Measurements from ENCODE around the gene HEATR9. TPM values are rescaled to one million over a fixed set of nuclear protein-coding genes. Genes with fewer than 3 reads are reported as not detected.

HEATR9 gene
- total RNA-seq, 1 donor from 2014 or later, result not detected

- no peak overlapping the region for H3K27ac ChIP-seq
- H3K27me3 ChIP-seq, result no peaks in the 10 kb centered on the region
- H4K20me1 ChIP-seq (ENCODE audit: low read depth), result no peaks in the 10 kb centered on the region
- H3K9me3 Mint-ChIP-seq, result no peaks in the 10 kb centered on the region
- H3K9ac ChIP-seq, result no peak overlapping the region
- DNase-seq (ENCODE audit: low spot score), result no peak
- no peak overlapping the region for H2AFZ ChIP-seq (replicated peaks)
- H3F3A ChIP-seq (ENCODE audit: low read depth), result no peaks in the 10 kb centered on the region
- no peak overlapping the region for H3K4me2 ChIP-seq
- no peaks in the 10 kb centered on the region for H3K4me1 Mint-ChIP-seq
- H3K4me3 Mint-ChIP-seq, result no peak overlapping the region
- H3K27me3 Mint-ChIP-seq (ENCODE audit: insufficient read depth, low read depth), result peaks cover 12% of the 10 kb centered on the region
- no peaks in the 10 kb centered on the region for H3K4me1 ChIP-seq
- TF ChIP-seq EZH2phosphoT487 (IDR thresholded peaks at IDR 0.05) (no peak), CTCF (IDR thresholded peaks at IDR 0.05) (no peak), EZH2 (IDR thresholded peaks at IDR 0.05) (no peak)
- H3K4me3 ChIP-seq, result no peak overlapping the region
- no peaks in the 10 kb centered on the region for H3K36me3 ChIP-seq
- H3K36me3 Mint-ChIP-seq, result no peaks in the 10 kb centered on the region
- no peaks in the 10 kb centered on the region for H3K79me2 ChIP-seq (ENCODE audit: low read depth)
- H3K27ac Mint-ChIP-seq, result no peak overlapping the region
- no peaks in the 10 kb centered on the region for H3K9me3 ChIP-seq (ENCODE audit: low read depth)
Observed at GRCh38 chr17:35864853-35865252, 3.8 kb downstream of the HEATR9 start.

- Histone ChIP-seq H3K36me3 (no peaks in the 10 kb centered on the region), H3K4me2 (no peak overlapping the region), H2AFZ (replicated peaks) (no peak overlapping the region), H4K20me1 (ENCODE audit: low read depth) (no peaks in the 10 kb centered on the region), H3K4me3 (no peak overlapping the region), H3K4me1 (no peaks in the 10 kb centered on the region), H3F3A (ENCODE audit: low read depth) (no peaks in the 10 kb centered on the region), H3K9me3 (ENCODE audit: low read depth) (no peaks in the 10 kb centered on the region), H3K27ac (no peak overlapping the region), H3K79me2 (ENCODE audit: low read depth) (no peaks in the 10 kb centered on the region), H3K9ac (no peak overlapping the region), H3K27me3 (no peaks in the 10 kb centered on the region)
- no peak for DNase-seq (ENCODE audit: low spot score)
- H3K27me3 Mint-ChIP-seq (ENCODE audit: insufficient read depth, low read depth), result peaks cover 6% of the 10 kb centered on the region
- H3K27ac Mint-ChIP-seq, result no peak overlapping the region
- H3K4me1 Mint-ChIP-seq, result peaks cover 3% of the 10 kb centered on the region
- peaks cover 12% of the 10 kb centered on the region for H3K36me3 Mint-ChIP-seq
- no peak for TF ChIP-seq CTCF (IDR thresholded peaks at IDR 0.05)
- no peak for TF ChIP-seq EZH2phosphoT487 (IDR thresholded peaks at IDR 0.05)
- no peak for TF ChIP-seq EZH2 (IDR thresholded peaks at IDR 0.05)
- no peaks in the 10 kb centered on the region for H3K9me3 Mint-ChIP-seq
- H3K4me3 Mint-ChIP-seq, result no peak overlapping the region
Observed at GRCh38 chr17:35856603-35857002, 12.1 kb downstream of the HEATR9 start.

GRCh38 chr17:35855965-35856364 is 12.7 kb downstream of the HEATR9 start:
- no peak overlapping the region for H3K4me2 ChIP-seq
- no peak overlapping the region for H3K4me3 Mint-ChIP-seq
- no peak for DNase-seq (ENCODE audit: low spot score)

More at GRCh38 chr17:35855965-35856364, 12.7 kb downstream of the HEATR9 start:
- Histone ChIP-seq H3K27ac (no peak overlapping the region), H4K20me1 (ENCODE audit: low read depth) (no peaks in the 10 kb centered on the region), H3K36me3 (no peaks in the 10 kb centered on the region), H3F3A (ENCODE audit: low read depth) (no peaks in the 10 kb centered on the region), H3K4me1 (no peaks in the 10 kb centered on the region), H3K79me2 (ENCODE audit: low read depth) (no peaks in the 10 kb centered on the region), H3K9me3 (ENCODE audit: low read depth) (no peaks in the 10 kb centered on the region), H3K27me3 (no peaks in the 10 kb centered on the region), H3K4me3 (no peak overlapping the region), H2AFZ (replicated peaks) (no peak overlapping the region), H3K9ac (no peak overlapping the region)
- no peaks in the 10 kb centered on the region for H3K9me3 Mint-ChIP-seq
- peaks cover 3% of the 10 kb centered on the region for H3K4me1 Mint-ChIP-seq
- peaks cover 16% of the 10 kb centered on the region for H3K36me3 Mint-ChIP-seq
- TF ChIP-seq CTCF (IDR thresholded peaks at IDR 0.05) (no peak), EZH2 (IDR thresholded peaks at IDR 0.05) (no peak), EZH2phosphoT487 (IDR thresholded peaks at IDR 0.05) (no peak)
- no peak overlapping the region for H3K27ac Mint-ChIP-seq
- peaks cover 5% of the 10 kb centered on the region for H3K27me3 Mint-ChIP-seq (ENCODE audit: insufficient read depth, low read depth)

All from neural progenitor cell (in vitro differentiated cells).